ENCODE results near the gene KHK.

Gene KHK

DNA sequence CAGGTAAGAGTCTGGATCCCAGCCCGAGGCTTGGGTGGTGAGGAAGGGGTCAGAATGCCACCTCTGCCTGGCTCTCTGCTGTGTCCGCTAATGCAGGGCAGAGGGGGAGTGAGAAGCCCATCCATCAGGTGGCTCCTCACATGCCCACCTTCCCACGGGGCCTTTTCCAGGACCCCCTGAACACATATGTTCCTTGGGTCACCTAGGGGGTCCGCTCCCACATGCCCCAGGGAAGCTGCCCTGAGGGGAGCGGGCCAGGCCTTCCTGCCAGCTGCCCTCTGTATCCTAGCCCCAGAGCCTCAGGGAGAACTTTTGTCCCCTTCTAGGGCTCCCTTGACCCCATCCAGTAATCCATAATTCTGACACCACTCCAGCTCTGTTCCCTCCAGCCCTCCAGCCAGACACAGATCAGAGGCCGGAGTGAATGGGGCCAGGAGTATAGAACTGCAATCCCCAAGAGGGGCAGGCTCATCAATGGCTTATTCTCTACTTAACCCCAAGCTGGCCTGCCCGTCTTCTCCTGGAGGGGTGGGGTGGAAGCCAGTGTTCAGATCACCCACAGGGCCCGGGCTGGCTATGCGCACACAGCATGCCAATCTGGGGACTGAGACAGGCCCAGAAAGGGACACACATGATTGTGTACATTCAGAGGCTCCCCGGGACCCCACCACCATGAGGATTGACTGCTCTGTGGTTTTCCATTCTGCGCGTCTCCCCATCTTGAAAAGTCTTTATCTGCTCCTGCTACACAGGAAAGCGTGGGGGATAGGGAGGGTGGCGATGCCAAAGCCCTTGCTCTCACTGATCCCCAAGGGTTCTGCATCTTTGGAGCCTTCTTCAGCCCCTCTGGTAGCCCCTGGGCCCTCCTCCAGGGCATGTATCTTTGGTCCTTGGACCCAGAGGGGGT is 7.1 kb upstream of the KHK start:
- no peak for DNase-seq (ENCODE audit: low spot score)
- TF ChIP-seq CTCF (IDR thresholded peaks at IDR 0.05; ENCODE audit: extremely low read depth, insufficient read depth, missing control alignments), result no peak
- in situ Hi-C loops (cut with MboI; ENCODE audit: low pct_unique_long_range_greater_than_20kb, low sequenced_read_pairs, unreplicated experiment), result no loop called here

- no peak for TF ChIP-seq CTCF (IDR thresholded peaks at IDR 0.05; ENCODE audit: extremely low read depth, insufficient read depth, missing control alignments)
- DNase-seq (ENCODE audit: low spot score), result no peak
- in situ Hi-C loops (cut with MboI; ENCODE audit: low pct_unique_long_range_greater_than_20kb, low sequenced_read_pairs, unreplicated experiment), result no loop called here
Observed at GRCh38 chr2:27080140-27080469, 6.5 kb upstream of the KHK start.

DNA sequence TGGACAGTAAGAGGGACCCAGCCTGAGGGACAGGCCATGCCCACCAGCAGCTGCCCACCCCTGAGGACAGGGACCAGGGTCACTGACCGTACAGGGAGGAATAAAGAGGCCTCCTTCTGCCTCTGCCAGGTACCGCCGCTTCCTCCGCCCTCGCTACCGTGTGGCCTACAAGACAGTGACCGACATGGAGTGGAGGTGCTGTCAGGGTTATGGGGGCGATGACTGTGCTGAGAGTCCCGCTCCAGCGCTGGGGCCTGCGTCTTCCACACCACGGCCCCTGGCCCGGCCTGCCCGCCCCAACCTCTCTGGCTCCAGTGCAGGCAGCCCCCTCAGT is 6.0 kb upstream of the KHK start:
- no peak for TF ChIP-seq CTCF (IDR thresholded peaks at IDR 0.05; ENCODE audit: extremely low read depth, insufficient read depth, missing control alignments)
- in situ Hi-C loops (cut with MboI; ENCODE audit: low pct_unique_long_range_greater_than_20kb, low sequenced_read_pairs, unreplicated experiment), result no loop called here
- DNase-seq (ENCODE audit: low spot score), result no peak

DNA sequence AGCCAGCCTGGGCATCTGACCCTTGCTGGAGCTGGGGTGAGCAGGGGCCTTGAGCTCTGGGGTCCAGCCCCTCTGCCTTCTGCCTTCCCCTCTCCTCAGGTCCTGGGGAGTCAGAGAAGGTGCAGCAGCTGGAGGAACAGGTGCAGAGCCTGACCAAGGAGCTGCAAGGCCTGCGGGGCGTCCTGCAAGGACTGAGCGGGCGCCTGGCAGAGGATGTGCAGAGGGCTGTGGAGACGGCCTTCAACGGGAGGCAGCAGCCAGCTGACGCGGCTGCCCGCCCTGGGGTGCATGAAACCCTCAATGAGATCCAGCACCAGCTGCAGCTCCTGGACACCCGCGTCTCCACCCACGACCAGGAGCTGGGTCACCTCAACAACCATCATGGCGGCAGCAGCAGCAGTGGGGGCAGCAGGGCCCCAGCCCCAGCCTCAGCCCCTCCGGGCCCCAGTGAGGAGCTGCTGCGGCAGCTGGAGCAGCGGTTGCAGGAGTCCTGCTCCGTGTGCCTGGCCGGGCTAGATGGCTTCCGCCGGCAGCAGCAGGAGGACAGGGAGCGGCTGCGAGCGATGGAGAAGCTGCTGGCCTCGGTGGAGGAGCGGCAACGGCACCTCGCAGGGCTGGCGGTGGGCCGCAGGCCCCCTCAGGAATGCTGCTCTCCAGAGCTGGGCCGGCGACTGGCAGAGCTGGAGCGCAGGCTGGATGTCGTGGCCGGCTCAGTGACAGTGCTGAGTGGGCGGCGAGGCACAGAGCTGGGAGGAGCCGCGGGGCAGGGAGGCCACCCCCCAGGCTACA is 4.4 kb upstream of the KHK start:
- in situ Hi-C loops (cut with MboI; ENCODE audit: low pct_unique_long_range_greater_than_20kb, low sequenced_read_pairs, unreplicated experiment), result no loop called here
- no peak for TF ChIP-seq CTCF (IDR thresholded peaks at IDR 0.05; ENCODE audit: extremely low read depth, insufficient read depth, missing control alignments)
- no peak for DNase-seq (ENCODE audit: low spot score)

DNA sequence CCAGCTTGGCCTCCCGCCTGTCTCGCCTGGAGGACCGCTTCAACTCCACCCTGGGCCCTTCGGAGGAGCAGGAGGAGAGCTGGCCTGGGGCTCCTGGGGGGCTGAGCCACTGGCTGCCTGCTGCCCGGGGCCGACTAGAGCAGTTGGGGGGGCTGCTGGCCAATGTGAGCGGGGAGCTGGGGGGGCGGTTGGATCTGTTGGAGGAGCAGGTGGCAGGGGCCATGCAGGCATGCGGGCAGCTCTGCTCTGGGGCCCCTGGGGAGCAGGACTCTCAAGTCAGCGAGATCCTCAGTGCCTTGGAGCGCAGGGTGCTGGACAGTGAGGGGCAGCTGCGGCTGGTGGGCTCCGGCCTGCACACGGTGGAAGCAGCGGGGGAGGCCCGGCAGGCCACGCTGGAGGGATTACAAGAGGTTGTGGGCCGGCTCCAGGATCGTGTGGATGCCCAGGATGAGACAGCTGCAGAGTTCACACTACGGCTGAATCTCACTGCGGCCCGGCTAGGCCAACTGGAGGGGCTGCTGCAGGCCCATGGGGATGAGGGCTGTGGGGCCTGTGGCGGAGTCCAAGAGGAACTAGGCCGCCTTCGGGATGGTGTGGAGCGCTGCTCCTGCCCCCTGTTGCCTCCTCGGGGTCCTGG is 3.7 kb upstream of the KHK start:
- DNase-seq (ENCODE audit: low spot score), result no peak
- no peak for TF ChIP-seq CTCF (IDR thresholded peaks at IDR 0.05; ENCODE audit: extremely low read depth, insufficient read depth, missing control alignments)
- in situ Hi-C loops (cut with MboI; ENCODE audit: low pct_unique_long_range_greater_than_20kb, low sequenced_read_pairs, unreplicated experiment), result no loop called here

DNA sequence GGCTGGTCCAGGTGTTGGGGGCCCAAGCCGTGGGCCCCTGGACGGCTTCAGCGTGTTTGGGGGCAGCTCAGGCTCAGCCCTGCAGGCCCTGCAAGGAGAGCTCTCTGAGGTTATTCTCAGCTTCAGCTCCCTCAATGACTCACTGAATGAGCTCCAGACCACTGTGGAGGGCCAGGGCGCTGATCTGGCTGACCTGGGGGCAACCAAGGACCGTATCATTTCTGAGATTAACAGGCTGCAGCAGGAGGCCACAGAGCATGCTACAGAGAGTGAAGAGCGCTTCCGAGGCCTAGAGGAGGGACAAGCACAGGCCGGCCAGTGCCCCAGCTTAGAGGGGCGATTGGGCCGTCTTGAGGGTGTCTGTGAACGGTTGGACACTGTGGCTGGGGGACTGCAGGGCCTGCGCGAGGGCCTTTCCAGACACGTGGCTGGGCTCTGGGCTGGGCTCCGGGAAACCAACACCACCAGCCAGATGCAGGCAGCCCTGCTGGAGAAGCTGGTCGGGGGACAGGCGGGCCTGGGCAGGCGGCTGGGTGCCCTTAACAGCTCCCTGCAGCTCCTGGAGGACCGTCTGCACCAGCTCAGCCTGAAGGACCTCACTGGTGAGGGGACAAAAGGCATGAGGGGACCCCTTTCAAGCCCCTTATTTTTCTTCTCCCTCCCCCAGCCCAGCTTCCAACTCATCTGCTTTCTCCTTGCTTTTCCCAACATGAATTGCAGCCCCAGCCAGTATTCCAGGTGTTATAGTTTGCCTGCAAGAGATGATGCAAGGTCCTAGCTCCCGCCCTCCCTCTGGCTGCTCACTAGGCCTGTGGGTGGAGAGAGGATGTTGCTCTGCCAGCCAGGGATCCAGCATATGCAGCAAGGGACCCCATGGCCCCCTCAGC is 2.9 kb upstream of the KHK start:
- in situ Hi-C loops (cut with MboI; ENCODE audit: low pct_unique_long_range_greater_than_20kb, low sequenced_read_pairs, unreplicated experiment), result no loop called here
- no peak for TF ChIP-seq CTCF (IDR thresholded peaks at IDR 0.05; ENCODE audit: extremely low read depth, insufficient read depth, missing control alignments)
- DNase-seq (ENCODE audit: low spot score), result no peak

All from GM13977 (cell line).